Left forelimb (tissue), 1 donor: ENCODE results near the gene IGSF21.

ENCODE experiments used
- DNase-seq: peaks from one replicate; pipeline ENCODE4 v3.0.0-alpha.2; 2018; ENCODE audit warnings: low spot score

IGSF21 gene

DNA sequence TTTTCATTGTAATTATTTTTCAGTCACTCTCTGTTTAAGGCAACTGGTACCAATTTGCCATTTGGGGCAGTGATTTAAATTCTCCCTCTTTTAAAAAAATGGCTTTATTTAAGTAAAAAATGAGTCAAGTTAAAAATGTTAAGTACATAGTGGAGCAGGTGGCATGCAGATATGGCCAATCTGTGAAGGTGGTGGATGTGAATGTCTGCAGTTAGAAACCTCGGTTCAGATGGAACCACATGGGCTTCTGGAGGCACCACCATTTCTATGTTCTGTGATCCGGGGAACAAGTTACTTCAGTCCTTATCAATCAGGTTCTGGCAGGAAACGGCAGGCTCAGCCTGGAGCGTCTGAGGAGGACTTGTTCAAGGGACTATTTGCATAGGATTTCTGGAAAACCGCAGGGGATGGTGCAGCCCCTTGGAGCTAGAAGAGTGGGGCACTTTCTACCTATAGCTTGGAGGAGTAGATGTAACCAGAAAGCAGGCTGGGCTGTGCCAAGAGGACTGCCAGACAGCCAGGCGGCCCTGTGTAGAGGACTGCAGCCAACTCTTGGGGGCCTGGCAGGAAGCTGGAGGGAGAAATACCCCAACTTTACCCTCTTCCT lies 12.3 kb downstream of the IGSF21 start:
- DNase-seq: no peak

GRCh38 chr1:18120638-18121037 lies 13.0 kb downstream of the IGSF21 start:
- DNase-seq: no peak

DNA sequence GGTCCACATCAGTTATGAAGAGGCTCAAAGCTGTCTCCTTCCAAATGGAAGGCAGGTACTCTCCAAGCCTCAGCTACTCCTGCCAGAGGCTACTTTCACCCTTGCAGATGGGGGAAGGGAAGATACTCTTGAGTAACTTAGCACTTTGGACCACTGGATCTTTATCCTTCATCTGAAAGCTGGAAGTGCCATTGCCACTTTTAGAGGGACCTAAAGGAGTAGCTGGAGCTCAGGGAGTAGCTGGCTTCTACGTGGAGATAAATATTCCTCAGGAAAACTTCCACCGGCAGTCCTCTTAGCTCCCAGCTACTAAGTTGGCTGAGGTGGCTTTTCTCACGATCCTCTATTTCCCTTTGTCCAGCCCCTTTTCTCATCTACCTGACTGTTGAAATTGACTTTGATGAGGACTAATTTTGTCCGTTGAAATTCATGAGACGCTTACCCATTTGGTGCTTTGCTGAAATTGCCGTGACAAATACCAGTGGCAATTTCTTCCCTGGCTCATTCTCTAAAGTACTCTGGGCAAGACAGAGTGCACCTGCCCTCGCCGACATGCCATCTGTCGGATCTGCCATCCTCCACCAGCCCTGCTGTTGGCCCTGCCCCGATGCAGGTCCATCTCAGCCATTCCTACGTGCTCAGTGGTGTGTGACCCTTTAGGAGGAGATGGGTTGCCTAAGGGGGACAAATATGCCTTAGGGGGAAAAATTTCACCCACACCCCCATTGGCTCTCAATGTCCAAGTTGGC lies 13.6 kb downstream of the IGSF21 start:
- DNase-seq: no peak

- no peak for DNase-seq
Measured at GRCh38 chr1:18123467-18123992, 15.9 kb downstream of the IGSF21 start.

DNA sequence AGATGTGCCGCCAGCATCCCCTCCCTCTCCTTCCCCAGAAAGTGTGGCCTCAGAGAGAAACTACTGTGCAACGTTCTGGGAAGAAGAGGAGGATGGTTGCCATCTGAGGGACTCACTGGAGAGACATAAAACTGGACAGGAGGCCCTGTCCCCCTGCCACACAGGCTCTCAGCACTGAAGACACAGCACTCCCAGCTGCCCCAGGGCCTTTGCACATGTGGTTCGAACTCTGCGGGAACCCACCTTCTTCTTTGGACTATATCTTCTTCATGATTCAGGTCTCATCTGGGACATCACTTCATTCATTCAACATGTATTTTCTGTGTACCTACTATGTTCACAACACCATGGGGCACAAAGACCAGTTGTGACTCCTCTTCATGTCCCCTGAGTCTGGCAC lies 17.4 kb downstream of the IGSF21 start:
- no peak for DNase-seq

GRCh38 chr1:18126616-18127015 lies 19.0 kb downstream of the IGSF21 start:
- no peak for DNase-seq

DNA sequence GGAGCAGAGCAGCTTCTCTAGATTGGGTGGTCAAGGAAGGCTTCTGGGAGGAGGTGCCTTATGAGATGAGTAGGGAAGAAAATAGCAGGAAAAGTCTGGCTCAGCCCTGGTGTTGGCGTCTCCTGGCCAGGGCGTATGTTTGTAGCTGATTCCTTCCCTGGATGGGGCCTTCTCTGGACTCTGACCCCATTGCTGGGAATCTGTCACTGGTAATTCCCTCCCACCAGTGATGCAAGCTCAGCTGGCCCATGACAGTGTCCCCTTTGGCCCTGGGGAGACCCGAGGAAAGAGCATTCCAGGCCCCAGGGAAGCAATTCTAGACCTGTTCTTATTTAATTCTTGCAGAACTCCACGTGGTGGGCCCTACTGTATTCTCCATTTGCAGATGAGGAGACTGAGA lies 20.7 kb downstream of the IGSF21 start:
- no peak for DNase-seq

DNA sequence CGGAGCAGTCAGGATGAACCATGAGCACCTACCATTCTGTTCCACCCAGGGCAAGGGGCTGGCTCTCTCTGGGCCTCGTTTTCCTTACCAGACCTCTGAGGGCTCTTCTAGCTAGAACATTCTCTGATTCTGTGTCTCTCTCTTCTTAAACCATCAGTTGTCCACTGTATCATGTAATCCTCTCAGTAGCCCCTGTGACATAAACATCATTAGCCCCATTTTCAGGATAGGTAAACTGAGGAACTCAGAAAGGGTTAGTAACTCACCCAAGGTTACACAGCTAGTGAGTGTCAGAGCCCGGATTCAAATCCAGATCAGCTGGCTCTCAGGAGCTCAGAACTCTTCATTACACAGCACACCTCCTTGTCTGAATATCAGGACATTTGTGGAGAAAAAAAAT lies 22.8 kb downstream of the IGSF21 start:
- DNase-seq: no peak

DNA sequence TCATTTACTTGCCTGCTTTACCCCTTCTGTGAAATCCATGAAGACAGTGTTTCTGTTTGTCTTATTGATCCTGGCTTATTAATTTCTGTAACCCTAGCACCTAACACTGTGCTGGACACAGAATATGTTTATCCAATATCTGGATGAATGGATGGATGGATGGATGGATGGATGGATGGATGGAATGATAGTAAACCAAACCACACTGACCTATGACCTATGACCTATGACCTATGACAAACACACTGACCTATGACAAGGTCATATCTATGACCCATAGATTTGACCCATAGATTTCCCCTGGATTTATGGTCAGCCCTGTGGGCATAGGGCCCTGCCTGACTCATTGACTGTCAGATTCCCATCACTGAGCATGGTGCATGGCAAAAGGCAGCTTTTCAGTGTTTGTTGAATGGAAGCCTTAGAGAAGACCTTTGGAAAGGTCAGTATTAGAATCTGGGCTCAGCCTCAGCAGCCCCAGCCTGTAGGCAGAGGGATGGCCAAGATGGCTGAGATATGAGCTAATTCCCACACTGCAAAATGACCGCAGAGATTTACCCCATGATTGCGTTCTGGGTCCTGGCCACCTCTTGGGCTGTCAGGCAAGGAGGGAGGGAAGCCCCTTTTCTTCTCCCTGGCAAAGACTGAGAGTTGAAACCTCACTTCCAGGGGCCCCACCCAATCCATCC lies 24.6 kb downstream of the IGSF21 start:
- DNase-seq: no peak

- DNase-seq: no peak
Measured at GRCh38 chr1:18132711-18133541, 25.3 kb downstream of the IGSF21 start.

DNA sequence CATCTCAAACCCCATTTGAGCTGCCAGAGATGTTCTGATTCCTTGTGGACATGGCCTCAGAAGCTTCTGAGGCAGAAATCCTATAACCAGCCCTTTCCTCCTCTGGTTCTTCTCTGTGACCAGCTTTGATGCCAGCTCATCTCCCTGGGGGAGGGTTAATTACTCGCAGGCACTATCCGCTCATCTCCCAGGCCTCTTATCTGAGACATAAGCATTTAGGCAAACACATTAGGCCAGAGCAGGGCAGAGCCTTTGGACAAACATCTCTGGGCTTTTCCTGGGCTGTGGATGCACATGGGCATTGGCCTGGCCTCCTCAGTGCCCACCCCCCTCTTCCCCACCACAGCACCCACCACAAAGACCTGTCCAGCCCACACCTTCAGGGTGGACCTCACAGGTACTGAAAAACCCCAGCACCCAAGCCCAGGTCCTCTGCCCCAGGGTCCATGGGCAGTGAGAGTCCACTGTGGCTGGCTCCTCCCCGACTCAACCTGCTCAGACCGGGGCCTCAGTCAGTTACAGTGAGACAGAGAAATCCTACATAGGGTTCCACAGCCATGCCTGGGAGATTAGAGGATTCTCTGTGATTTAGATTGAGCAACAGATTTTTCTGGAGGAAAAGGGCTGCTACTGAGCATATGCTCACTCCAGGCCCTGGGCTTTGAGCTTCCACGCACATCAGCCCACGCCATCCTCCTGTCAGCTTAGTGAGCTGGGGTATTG lies 26.9 kb downstream of the IGSF21 start:
- DNase-seq: no peak

- DNase-seq: no peak
Measured at GRCh38 chr1:18137759-18138345, 30.3 kb downstream of the IGSF21 start.

- no peak for DNase-seq
Measured at GRCh38 chr1:18139198-18139981, 31.8 kb downstream of the IGSF21 start.

- DNase-seq: no peak
Measured at GRCh38 chr1:18140411-18140810, 32.8 kb downstream of the IGSF21 start.

GRCh38 chr1:18141661-18142060 lies 34.1 kb downstream of the IGSF21 start:
- no peak for DNase-seq

- DNase-seq: no peak
Measured at GRCh38 chr1:18142471-18142870, 34.9 kb downstream of the IGSF21 start.

GRCh38 chr1:18142969-18143368 lies 35.4 kb downstream of the IGSF21 start:
- no peak for DNase-seq

DNA sequence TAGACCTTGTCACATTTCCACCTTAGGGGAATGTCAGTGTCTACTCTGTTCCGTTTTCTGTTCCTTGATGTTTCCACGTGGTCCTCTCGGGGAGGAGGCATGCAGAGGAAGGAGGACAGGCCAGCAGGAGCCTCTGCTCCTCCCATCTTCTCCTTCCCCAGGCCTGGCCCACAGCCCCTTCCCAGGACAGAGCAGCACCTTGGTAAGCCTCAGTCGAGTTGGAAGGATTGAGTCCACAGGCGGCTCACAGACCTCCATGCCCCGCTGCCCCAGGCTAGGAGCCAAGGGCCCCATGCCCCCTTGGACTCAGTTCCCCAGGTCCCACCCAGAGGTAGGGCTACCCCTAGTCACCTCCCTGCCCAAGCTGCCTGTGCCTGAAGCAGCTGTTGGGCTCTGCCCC lies 36.5 kb downstream of the IGSF21 start:
- no peak for DNase-seq

DNA sequence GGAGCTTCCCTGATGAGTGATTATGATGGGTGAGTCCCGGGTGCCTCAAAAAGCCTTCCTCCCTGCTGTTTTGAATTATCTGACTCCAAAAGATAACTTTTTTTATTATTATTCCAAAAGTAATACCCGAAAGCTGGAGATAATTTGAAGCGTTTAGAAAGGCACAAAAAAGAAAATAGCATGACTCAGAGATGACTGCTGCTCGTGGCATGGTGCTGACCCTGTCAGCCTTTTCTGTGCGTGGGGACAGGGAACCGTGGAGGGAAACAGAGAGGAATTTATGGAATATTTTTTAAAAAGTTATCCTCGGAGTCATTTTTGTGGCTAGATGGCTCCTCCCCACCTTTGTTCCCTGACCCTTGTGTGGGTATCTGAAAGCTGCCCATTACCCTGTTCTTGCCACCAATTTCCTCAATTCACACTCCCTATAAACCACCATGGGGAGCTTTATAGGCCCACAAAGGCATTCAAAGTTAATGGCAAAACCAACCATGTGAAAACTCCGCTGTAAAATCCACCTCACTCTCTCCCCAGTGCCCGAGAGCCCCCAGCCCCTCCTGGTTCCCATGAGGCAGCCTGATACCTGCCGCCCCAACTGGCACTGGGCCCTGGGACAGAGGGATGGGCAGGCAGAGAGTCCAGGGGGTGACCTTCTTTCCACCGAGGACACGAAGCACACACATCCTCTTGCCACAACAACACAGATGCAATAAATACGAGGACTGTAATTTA lies 37.5 kb downstream of the IGSF21 start:
- no peak for DNase-seq
